Mesenchymal stem cell (in vitro differentiated cells and primary cell): ENCODE data around the gene OR5AU1.

Experiments
- DNase-seq: peaks from one replicate; pipeline ENCODE4 v3.0.0-alpha.2; 2013
- H2AFZ ChIP-seq: one replicate; pipeline ENCODE4 v1.6.1; 2013; ENCODE audit warnings: low read depth, mild to moderate bottlenecking, control low read depth, inconsistent platforms, low read length, moderate library complexity
- H2AK5ac ChIP-seq: 2 replicates; pipeline ENCODE4 v1.6.1; 2013; ENCODE audit warnings: low read length, moderate library complexity, mild to moderate bottlenecking, inconsistent platforms; ENCODE audit not compliant: severe bottlenecking
- H2BK120ac ChIP-seq: one replicate; pipeline ENCODE4 v1.6.1; 2013; ENCODE audit warnings: low read depth, mild to moderate bottlenecking, inconsistent platforms, low read length, moderate library complexity
- H2BK12ac ChIP-seq, 2 experiments: one replicate each; pipeline ENCODE4 v1.6.1; 2013; ENCODE audit warnings: inconsistent platforms in 2 of 2, low read length in 2 of 2, mild to moderate bottlenecking in 2 of 2, moderate library complexity in 2 of 2, control low read depth in 1 of 2
- H2BK15ac ChIP-seq: one replicate; pipeline ENCODE4 v1.6.1; 2013; ENCODE audit warnings: mild to moderate bottlenecking, low read depth, inconsistent platforms; ENCODE audit not compliant: poor library complexity, severe bottlenecking
- H2BK5ac ChIP-seq: 2 replicates; pipeline ENCODE4 v1.6.1; 2013; ENCODE audit warnings: low read depth, mild to moderate bottlenecking, low read length, control low read depth, inconsistent platforms; ENCODE audit not compliant: poor library complexity, severe bottlenecking
- H3K14ac ChIP-seq, 2 experiments: one replicate each; pipeline ENCODE4 v1.6.1; 2013; ENCODE audit warnings: inconsistent platforms in 2 of 2, low read length in 2 of 2, control low read depth in 1 of 2, mild to moderate bottlenecking in 1 of 2, moderate library complexity in 1 of 2
- H3K18ac ChIP-seq, 2 experiments: one replicate each; pipeline ENCODE4 v1.6.1; 2013; ENCODE audit warnings: inconsistent platforms in 2 of 2, low read length in 2 of 2, control low read depth in 1 of 2, low read depth in 1 of 2, mild to moderate bottlenecking in 1 of 2
- H3K23ac ChIP-seq, 2 experiments: one replicate each; pipeline ENCODE4 v1.6.1; 2013; ENCODE audit warnings: inconsistent platforms in 2 of 2, low read length in 2 of 2, mild to moderate bottlenecking in 2 of 2, moderate library complexity in 2 of 2, control low read depth in 1 of 2
- H3K27ac ChIP-seq: 2 replicates; pipeline ENCODE4 v1.5.1; 2013; ENCODE audit warnings: mild to moderate bottlenecking, moderate library complexity, low read length, control low read depth, inconsistent platforms; ENCODE audit not compliant: poor library complexity, severe bottlenecking
- H3K27me3 ChIP-seq, 2 experiments: 2 replicates each; pipeline versions ENCODE4 v1.6.1 to v1.7.0; 2013; ENCODE audit warnings: low read length in 2 of 2, mild to moderate bottlenecking in 2 of 2, moderate library complexity in 2 of 2, control low read depth in 1 of 2, inconsistent platforms in 1 of 2; ENCODE audit not compliant: control insufficient read depth in 1 of 2, insufficient read depth in 1 of 2
- H3K36me3 ChIP-seq, 2 experiments: 2 replicates each; pipeline versions ENCODE4 v1.6.1 to v1.7.0; 2013; ENCODE audit warnings: low read length in 2 of 2, control low read depth in 1 of 2, inconsistent platforms in 1 of 2, low read depth in 1 of 2, mild to moderate bottlenecking in 1 of 2; ENCODE audit not compliant: insufficient read depth in 2 of 2, control insufficient read depth in 1 of 2
- H3K4ac ChIP-seq, 2 experiments: one replicate each; pipeline ENCODE4 v1.6.1; 2013; ENCODE audit warnings: inconsistent platforms in 2 of 2, low read length in 2 of 2, mild to moderate bottlenecking in 2 of 2, moderate library complexity in 2 of 2, control low read depth in 1 of 2, low read depth in 1 of 2
- H3K4me1 ChIP-seq: 2 replicates; pipeline ENCODE4 v1.6.1; 2013; ENCODE audit warnings: low read depth, low read length, control low read depth; ENCODE audit not compliant: control insufficient read depth, insufficient read depth
- H3K4me2 ChIP-seq: 2 replicates; pipeline ENCODE4 v1.6.1; 2013; ENCODE audit warnings: low read length, mild to moderate bottlenecking, inconsistent platforms; ENCODE audit not compliant: poor library complexity, severe bottlenecking
- H3K4me3 ChIP-seq, 2 experiments: 2 replicates each; pipeline versions ENCODE4 v1.5.1 to v1.7.0; 2013; ENCODE audit warnings: low read length in 2 of 2, mild to moderate bottlenecking in 2 of 2, control low read depth in 1 of 2, low read depth in 1 of 2; ENCODE audit not compliant: insufficient read depth in 1 of 2
- H3K79me1 ChIP-seq: replicated peaks from 2 replicates; pipeline ENCODE4 v1.6.1; 2013; ENCODE audit warnings: mild to moderate bottlenecking, control low read depth, low read length, inconsistent platforms; ENCODE audit not compliant: poor library complexity, severe bottlenecking
- H3K9ac ChIP-seq: 2 replicates; pipeline ENCODE4 v1.7.0; 2013; ENCODE audit warnings: mild to moderate bottlenecking, low read length, moderate library complexity
- H3K9me3 ChIP-seq: 2 replicates; pipeline ENCODE4 v1.7.0; 2013; ENCODE audit warnings: mild to moderate bottlenecking, low read length; ENCODE audit not compliant: control insufficient read depth
- H4K8ac ChIP-seq: one replicate; pipeline ENCODE4 v1.6.1; 2013; ENCODE audit warnings: inconsistent platforms, mild to moderate bottlenecking, low read length, moderate library complexity
- H4K91ac ChIP-seq: one replicate; pipeline ENCODE4 v1.6.1; 2013; ENCODE audit warnings: mild to moderate bottlenecking, low read length, inconsistent platforms
- WGBS: methylation state at CpG from one replicate; pipeline ENCODE4 v1.1.7; 2013; ENCODE audit warnings: mixed read lengths; 5-methylcytosine and 5-hydroxymethylcytosine counted together

Gene OR5AU1

DNA sequence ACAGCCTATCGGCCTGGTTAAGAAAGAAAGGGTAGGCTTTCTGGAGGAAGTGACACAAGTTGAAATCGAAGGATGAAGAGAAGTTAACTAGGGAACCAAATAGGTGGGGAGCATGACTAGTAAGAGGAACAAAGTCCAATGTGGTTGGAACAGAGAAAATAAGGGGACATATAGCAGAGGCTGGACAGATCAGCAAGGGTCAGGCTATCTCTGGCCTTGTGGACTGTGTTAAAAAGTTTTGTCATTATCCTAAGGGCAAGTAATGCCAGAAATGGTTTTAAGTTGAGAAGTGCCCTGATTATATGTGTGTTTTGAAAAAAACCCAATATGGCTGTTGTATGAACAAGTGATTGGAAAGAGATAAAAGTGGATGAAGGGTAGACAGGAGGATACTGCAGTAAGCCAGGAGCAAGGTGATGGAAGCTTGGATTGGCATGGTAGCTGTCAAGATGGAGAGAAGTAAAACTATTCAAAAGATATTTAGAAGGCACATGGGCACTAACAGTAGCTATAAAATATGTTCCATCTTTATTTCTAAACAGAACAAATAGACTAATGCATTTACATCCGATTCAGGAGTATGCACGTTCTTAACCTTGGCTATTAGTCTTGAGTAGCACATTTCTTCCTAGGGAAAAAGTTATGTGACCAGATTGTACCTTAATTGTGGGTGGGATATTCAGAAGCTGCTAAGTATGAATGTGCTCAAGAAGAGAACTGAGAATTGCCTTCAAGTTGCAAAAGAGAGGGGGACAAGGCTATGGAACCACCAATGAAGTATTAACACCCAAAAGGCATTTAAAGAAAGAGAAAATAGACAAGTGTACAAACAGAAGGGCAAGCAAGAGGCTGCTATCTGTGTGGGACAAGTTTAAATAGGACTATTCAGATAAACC lies 46.8 kb upstream of the OR5AU1 start:
- no peak for DNase-seq
- H3K4me2 ChIP-seq: no peak overlapping the region
- WGBS: 99% methylated on average over 4 of the region's 4 CpGs

DNA sequence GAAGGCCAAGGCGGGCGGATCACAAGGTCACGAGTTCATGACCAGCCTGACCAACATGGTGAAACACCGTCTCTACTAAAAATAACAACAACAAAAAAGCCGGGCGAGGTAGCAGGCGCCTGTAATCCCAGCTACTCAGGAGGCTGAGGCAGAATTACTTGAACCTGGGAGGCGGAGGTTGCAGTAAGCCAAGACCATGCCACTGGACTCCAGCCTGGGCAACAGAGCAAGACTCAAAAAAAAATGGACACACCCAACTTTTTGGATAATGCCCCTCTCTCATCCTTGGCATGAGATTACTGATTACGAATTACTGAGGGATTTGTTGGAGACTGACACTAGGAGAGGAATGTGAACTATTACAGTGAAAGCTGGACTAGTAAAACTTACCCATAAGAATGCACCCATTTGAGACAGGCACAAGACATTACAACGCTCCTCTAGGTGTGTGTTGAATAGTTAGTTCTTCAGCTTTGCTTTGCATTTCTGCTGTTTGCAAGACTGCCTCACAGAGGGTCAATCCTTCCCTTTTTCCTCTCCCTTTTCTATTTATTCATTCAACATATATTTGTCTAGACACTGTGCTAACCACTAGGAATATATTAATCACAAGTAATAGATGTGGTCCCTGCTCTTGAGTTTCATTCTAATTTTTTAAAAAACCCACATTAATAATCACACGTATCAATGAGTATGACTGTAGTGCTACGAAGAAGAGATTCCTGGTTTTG lies 46.0 kb upstream of the OR5AU1 start:
- Histone ChIP-seq H2BK5ac (no peak overlapping the region), H3K4me1 (no peaks in the 10 kb centered on the region), H3K4me2 (no peak overlapping the region), H3K18ac (no peak overlapping the region), H2AFZ (no peak overlapping the region), H2BK12ac (no peak overlapping the region), H3K9ac (no peak overlapping the region), H2BK15ac (no peak overlapping the region), H2AK5ac (no peak overlapping the region), H3K23ac (no peak overlapping the region), H3K27ac (no peak overlapping the region), H3K9me3 (no peaks in the 10 kb centered on the region), H3K14ac (no peak overlapping the region), H4K91ac (no peak overlapping the region), H4K8ac (no peak overlapping the region), H3K4ac (no peak overlapping the region), H3K36me3 (peaks cover 14 to 59% of the 10 kb centered on the region in 2 experiments), H3K4me3 (no peak overlapping the region), H3K79me1 (peaks cover 11% of the 10 kb centered on the region), H2BK120ac (no peak overlapping the region), H3K27me3 (no peaks in the 10 kb centered on the region)
- WGBS: 84% methylated on average over 11 of the region's 12 CpGs
- DNase-seq: no peak

More for the DNA sequence above, 46.8 kb upstream of the OR5AU1 start:
- H3K23ac ChIP-seq: no peak overlapping the region
- no peak overlapping the region for H3K9ac ChIP-seq
- no peaks in the 10 kb centered on the region for H3K27me3 ChIP-seq
- peaks cover 11% of the 10 kb centered on the region for H3K79me1 ChIP-seq
- peaks cover 14 to 67% of the 10 kb centered on the region in 2 experiments for H3K36me3 ChIP-seq
- no peak overlapping the region for H2BK15ac ChIP-seq
- no peak overlapping the region for H2BK120ac ChIP-seq
- no peak overlapping the region for H3K14ac ChIP-seq
- no peak overlapping the region for H3K27ac ChIP-seq
- H4K8ac ChIP-seq: no peak overlapping the region
- H4K91ac ChIP-seq: no peak overlapping the region
- H3K9me3 ChIP-seq: no peaks in the 10 kb centered on the region
- no peak overlapping the region for H3K18ac ChIP-seq
- H2AFZ ChIP-seq: no peak overlapping the region
- H3K4me1 ChIP-seq: no peaks in the 10 kb centered on the region
- H3K4ac ChIP-seq: no peak overlapping the region
- no peak overlapping the region for H2BK5ac ChIP-seq
- no peak overlapping the region for H2AK5ac ChIP-seq
- H2BK12ac ChIP-seq: no peak overlapping the region
- H3K4me3 ChIP-seq: no peak overlapping the region

DNA sequence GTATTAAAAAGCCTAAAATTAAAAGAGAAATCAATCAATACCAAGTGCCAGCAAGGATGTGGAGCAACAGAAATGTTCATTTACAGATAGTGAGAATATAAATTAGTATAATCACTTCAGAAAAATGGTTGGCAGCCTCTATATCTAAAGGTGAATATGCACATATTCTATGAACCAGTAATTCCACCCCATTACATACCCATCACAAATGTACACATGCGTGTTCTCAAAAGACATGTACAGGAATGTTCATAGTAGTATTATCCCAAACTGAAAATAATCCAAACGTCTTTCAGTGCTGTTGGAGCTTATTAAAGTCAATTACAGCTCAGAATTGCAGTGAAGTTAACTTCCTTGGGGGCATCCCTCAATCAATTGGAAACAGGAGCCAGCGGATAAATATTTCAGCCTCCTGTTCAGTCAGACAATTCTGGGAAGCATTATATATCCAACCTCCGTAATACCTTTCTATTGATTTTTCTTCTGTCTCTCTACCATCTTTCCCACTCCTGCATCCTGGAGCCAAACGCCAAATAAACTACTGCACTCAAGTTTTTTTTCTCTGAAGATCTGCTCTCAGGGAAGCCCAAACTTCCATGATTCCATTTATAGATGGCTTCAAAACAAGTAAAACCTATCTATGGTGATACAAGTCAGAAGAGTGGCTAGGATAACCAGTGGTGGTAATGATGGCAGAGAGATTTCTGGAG lies 45.0 kb upstream of the OR5AU1 start:
- no peak overlapping the region for H2BK120ac ChIP-seq
- no peak overlapping the region for H3K27ac ChIP-seq
- no peak for DNase-seq
- no peaks in the 10 kb centered on the region for H3K27me3 ChIP-seq
- H3K4me2 ChIP-seq: no peak overlapping the region
- H3K79me1 ChIP-seq: peaks cover 8% of the 10 kb centered on the region
- no peak overlapping the region for H2AK5ac ChIP-seq
- no peak overlapping the region for H3K14ac ChIP-seq
- no peak overlapping the region for H3K4ac ChIP-seq
- WGBS: 87% methylated on average over 5 of the region's 5 CpGs
- no peak overlapping the region for H2BK12ac ChIP-seq
- no peak overlapping the region for H3K9ac ChIP-seq
- H3K18ac ChIP-seq: no peak overlapping the region
- H3K36me3 ChIP-seq: peaks cover 14 to 49% of the 10 kb centered on the region in 2 experiments
- H3K4me3 ChIP-seq: no peak overlapping the region
- no peak overlapping the region for H2BK5ac ChIP-seq
- no peak overlapping the region for H2AFZ ChIP-seq
- no peaks in the 10 kb centered on the region for H3K9me3 ChIP-seq
- no peak overlapping the region for H2BK15ac ChIP-seq
- H4K8ac ChIP-seq: no peak overlapping the region
- H3K23ac ChIP-seq: no peak overlapping the region
- H3K4me1 ChIP-seq: no peaks in the 10 kb centered on the region
- no peak overlapping the region for H4K91ac ChIP-seq
